ENCODE results near the gene SLC25A48.

SLC25A48 gene

GRCh38 chr5:135864503-135865435 is 30.3 kb downstream of the SLC25A48 start:
- no peak for TF ChIP-seq CTCF (IDR thresholded peaks at IDR 0.05; ENCODE audit: control insufficient read depth, insufficient read depth, low read depth, low read length, missing control alignments)
- no peak overlapping the region for H3K4me3 ChIP-seq (ENCODE audit: control insufficient read depth, low read depth, low read length)
- no peak for DNase-seq (ENCODE audit: low read depth)

GRCh38 chr5:135866016-135866415 is 31.6 kb downstream of the SLC25A48 start:
- no peak for TF ChIP-seq CTCF (IDR thresholded peaks at IDR 0.05; ENCODE audit: control insufficient read depth, insufficient read depth, low read depth, low read length, missing control alignments)
- no peak overlapping the region for H3K4me3 ChIP-seq (ENCODE audit: control insufficient read depth, low read depth, low read length)
- DNase-seq (ENCODE audit: low read depth) = no peak

DNA sequence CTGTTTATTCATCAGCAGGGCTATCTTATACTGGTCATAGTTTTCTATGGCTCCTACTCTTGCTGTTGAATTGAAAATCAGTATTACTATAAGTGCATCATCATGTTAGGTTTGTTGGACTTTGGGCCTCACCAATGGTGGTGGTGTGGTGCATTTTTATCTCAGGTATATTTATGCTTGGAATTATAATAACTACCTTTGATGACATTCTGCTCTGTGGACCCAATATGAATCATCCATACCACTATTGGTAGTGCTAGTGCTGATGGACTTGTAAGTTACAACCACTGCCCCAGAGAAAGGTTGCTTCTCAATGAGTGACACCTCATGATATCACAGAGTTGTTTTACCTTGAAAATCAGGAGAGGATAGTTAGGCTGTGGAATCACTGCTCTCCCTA is 33.1 kb downstream of the SLC25A48 start:
- TF ChIP-seq CTCF (IDR thresholded peaks at IDR 0.05; ENCODE audit: control insufficient read depth, insufficient read depth, low read depth, low read length, missing control alignments) = no peak
- no peak for DNase-seq (ENCODE audit: low read depth)
- H3K4me3 ChIP-seq (ENCODE audit: control insufficient read depth, low read depth, low read length) = no peak overlapping the region

GRCh38 chr5:135868681-135869080 is 34.2 kb downstream of the SLC25A48 start:
- no peak for TF ChIP-seq CTCF (IDR thresholded peaks at IDR 0.05; ENCODE audit: control insufficient read depth, insufficient read depth, low read depth, low read length, missing control alignments)
- DNase-seq (ENCODE audit: low read depth) = no peak
- no peak overlapping the region for H3K4me3 ChIP-seq (ENCODE audit: control insufficient read depth, low read depth, low read length)

GRCh38 chr5:135869276-135869675 is 34.8 kb downstream of the SLC25A48 start:
- H3K4me3 ChIP-seq (ENCODE audit: control insufficient read depth, low read depth, low read length) = no peak overlapping the region
- DNase-seq (ENCODE audit: low read depth) = no peak
- no peak for TF ChIP-seq CTCF (IDR thresholded peaks at IDR 0.05; ENCODE audit: control insufficient read depth, insufficient read depth, low read depth, low read length, missing control alignments)

- no peak for DNase-seq (ENCODE audit: low read depth)
- TF ChIP-seq CTCF (IDR thresholded peaks at IDR 0.05; ENCODE audit: control insufficient read depth, insufficient read depth, low read depth, low read length, missing control alignments) = no peak
- H3K4me3 ChIP-seq (ENCODE audit: control insufficient read depth, low read depth, low read length) = no peak overlapping the region
Measured at GRCh38 chr5:135869935-135870334, 35.5 kb downstream of the SLC25A48 start.

Measured in AG09309 (cell line).